HG02678 (cell line): ENCODE results near the gene SLC2A14.

Source experiments
- ATAC-seq: cut with Tn5 transposase; IDR thresholded peaks from one replicate; pipeline ENCODE4 v1.9.1; 2021; ENCODE audit warnings: mild to moderate bottlenecking, moderate library complexity; ENCODE audit not compliant: unreplicated experiment

The SLC2A14 gene

DNA sequence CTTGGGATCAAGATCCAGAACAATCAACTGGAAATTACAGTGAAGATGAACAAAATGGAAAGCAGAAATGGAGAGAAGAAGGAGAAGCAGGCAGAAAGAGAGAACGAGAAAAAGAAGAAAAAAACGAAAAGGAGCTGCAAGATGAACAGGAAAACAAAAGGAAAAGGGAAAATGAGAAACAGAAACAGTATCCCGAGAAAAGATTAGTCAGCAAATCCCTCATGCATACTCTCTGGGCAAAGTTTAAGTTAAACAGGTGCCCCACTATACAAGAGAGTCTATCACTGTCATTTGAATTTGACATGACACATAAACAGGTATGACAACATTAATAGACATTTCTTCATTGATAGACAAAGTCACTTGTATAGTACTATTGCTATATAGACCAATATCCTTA lies 102.7 kb downstream of the SLC2A14 start:
- no peak for ATAC-seq
